Nephron (organoid): ENCODE data around the gene ZNF574.

Experiments
- H3K27ac Mint-ChIP-seq, 3 experiments: 2 replicates each; pipeline ENCODE4 v1.8.0; 2020; ENCODE audit warnings: mixed read lengths in 3 of 3, mild to moderate bottlenecking in 2 of 3, moderate library complexity in 1 of 3
- H3K27me3 Mint-ChIP-seq: 2 replicates; pipeline ENCODE4 v1.8.0; 2021; ENCODE audit warnings: low read depth, mild to moderate bottlenecking, moderate library complexity, mixed read lengths
- H3K36me3 Mint-ChIP-seq: 2 replicates; pipeline ENCODE4 v1.8.0; 2020; ENCODE audit warnings: low read depth, mixed read lengths
- H3K4me1 Mint-ChIP-seq: 2 replicates; pipeline ENCODE4 v1.8.0; 2020; ENCODE audit warnings: mixed read lengths
- H3K4me3 Mint-ChIP-seq, 3 experiments: 2 replicates each; pipeline ENCODE4 v1.8.0; 2020; ENCODE audit warnings: mild to moderate bottlenecking in 3 of 3, mixed read lengths in 3 of 3, moderate library complexity in 2 of 3
- H3K9me3 Mint-ChIP-seq: 2 replicates; pipeline ENCODE4 v1.8.0; 2020; ENCODE audit warnings: mixed read lengths
- CTCF ChIP-seq, 3 experiments: fragments of 200-600 bp; sonication (generic); IDR thresholded peaks; one replicate each; pipeline ENCODE4 v1.5.0; 2021; ENCODE audit warnings: antibody characterized with exemption in 3 of 3; ENCODE audit not compliant: unreplicated experiment in 3 of 3

The ZNF574 gene

DNA sequence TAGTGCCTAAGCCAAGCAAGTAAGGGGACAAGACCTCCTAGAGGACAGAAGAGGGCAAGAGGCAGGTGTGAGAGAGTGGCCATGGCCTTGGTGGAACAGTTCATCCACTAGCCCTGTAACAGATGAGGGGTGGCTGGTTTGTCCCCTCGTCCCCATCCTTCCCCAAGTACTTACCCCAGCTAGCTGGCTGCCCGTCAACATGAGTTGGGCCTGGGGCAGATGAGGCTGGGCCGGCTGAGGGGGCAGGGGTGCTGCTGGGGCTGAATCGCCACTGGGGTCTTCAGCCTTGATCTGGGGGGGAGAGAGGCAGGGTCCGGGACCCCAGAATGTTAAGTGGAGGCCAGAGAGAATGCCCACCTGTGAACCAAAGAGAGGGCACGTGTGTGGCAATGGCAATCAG, 41.1 kb downstream of the ZNF574 start:
- no peak for TF ChIP-seq CTCF (IDR thresholded peaks at IDR 0.05; ENCODE audit: unreplicated experiment in 3 of 3)
- Mint-ChIP-seq H3K4me1 (peaks cover 17% of the 10 kb centered on the region), H3K4me3 (no peak overlapping the region), H3K36me3 (no peaks in the 10 kb centered on the region), H3K27ac (no peak overlapping the region), H3K27me3 (peaks cover 6% of the 10 kb centered on the region), H3K9me3 (no peaks in the 10 kb centered on the region)

GRCh38 chr19:42120276-42120980, 44.5 kb downstream of the ZNF574 start:
- peaks cover under 1% of the 10 kb centered on the region for H3K4me1 Mint-ChIP-seq
- TF ChIP-seq CTCF (IDR thresholded peaks at IDR 0.05; ENCODE audit: unreplicated experiment in 3 of 3): no peak
- peaks cover 4% of the 10 kb centered on the region for H3K27me3 Mint-ChIP-seq
- no peak overlapping the region for H3K4me3 Mint-ChIP-seq
- H3K9me3 Mint-ChIP-seq: no peaks in the 10 kb centered on the region
- no peak overlapping the region for H3K27ac Mint-ChIP-seq
- no peaks in the 10 kb centered on the region for H3K36me3 Mint-ChIP-seq

- H3K4me1 Mint-ChIP-seq: no peaks in the 10 kb centered on the region
- no peak overlapping the region for H3K27ac Mint-ChIP-seq
- no peak for TF ChIP-seq CTCF (IDR thresholded peaks at IDR 0.05; ENCODE audit: unreplicated experiment in 3 of 3)
- H3K9me3 Mint-ChIP-seq: no peaks in the 10 kb centered on the region
- H3K4me3 Mint-ChIP-seq: no peak overlapping the region
- no peaks in the 10 kb centered on the region for H3K36me3 Mint-ChIP-seq
- H3K27me3 Mint-ChIP-seq: peaks cover 9% of the 10 kb centered on the region
Measured at GRCh38 chr19:42121036-42121621, 45.2 kb downstream of the ZNF574 start.

DNA sequence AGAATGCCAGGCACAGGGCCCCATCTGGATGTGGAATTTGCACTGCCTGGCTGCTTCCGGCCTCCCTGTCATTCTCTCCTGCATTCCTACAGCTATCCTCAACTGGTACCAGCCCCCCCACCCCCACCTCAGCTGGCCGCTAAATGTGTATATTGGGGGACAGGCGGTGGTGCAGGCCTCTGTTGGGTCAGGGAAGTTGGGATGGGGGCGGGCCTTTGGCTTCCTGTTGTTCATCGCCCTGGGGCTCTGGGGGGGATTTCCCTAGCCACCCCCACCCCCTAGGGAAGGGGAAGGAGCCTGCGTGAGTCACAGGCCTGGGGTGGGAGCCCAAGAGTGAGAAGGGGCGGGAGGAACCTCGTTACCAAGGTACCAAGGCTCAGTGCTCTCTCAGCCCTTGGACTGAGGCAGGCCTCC, 45.7 kb downstream of the ZNF574 start:
- Mint-ChIP-seq H3K4me1 (no peaks in the 10 kb centered on the region), H3K36me3 (no peaks in the 10 kb centered on the region), H3K4me3 (no peak overlapping the region), H3K27ac (no peak overlapping the region), H3K27me3 (peaks cover 10% of the 10 kb centered on the region), H3K9me3 (no peaks in the 10 kb centered on the region)
- TF ChIP-seq CTCF (IDR thresholded peaks at IDR 0.05; ENCODE audit: unreplicated experiment in 3 of 3): no peak

DNA sequence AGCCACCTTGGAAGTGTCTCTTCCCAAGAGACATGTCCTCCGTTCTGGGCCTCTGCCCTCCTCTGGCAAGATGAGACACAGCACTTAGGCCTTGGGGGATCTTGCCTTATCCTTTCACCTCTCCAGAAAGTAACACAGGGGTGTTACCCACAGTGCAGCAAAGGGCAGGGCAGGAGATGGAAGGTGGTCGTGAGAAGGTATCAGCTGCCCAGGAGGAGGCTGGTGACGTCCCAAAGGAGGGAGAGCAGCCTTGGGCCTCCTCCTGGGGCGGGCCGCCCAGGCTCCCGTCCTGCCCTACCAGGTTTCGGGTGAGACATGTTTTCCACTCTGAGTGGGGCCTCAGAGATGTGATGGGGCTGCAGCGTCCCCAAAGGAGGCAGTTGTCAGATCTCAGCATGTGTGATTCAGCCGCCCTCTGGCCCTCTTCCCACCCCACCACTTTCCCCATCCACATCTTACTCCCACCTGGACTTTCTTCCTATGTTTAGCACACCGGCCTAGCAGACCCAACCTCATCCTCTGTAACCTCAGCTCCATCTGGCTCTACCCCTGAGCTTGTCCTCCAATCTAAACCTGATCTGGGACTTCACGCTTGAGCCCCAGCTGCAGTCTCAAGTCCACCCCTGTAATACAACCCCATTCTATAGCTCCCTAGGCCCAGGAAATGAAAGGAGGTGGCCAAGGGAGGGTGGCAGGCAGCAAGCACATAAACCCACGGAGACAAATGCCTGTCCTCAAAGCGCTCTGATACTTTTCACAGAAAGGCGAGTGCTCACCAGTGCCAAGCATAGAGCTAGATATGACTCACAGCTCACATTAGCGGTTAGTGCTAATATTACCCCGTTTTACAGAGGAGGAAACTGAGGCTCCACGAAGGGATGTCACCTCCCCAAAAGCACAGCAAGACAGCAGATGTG, 47.0 kb downstream of the ZNF574 start:
- Mint-ChIP-seq H3K27me3 (peaks cover 17% of the 10 kb centered on the region), H3K9me3 (no peaks in the 10 kb centered on the region), H3K4me1 (no peaks in the 10 kb centered on the region), H3K27ac (no peak overlapping the region), H3K36me3 (no peaks in the 10 kb centered on the region), H3K4me3 (no peak overlapping the region)
- no peak for TF ChIP-seq CTCF (IDR thresholded peaks at IDR 0.05; ENCODE audit: unreplicated experiment in 3 of 3)
